GM10847 (cell line): ENCODE measurements around the gene RAD51B.

ENCODE experiments used
- POLR2A ChIP-seq: IDR thresholded peaks from 2 replicates; pipeline ENCODE4 v1.6.1; 2011; ENCODE audit not compliant: insufficient read length; ENCODE audit errors: extremely low read depth

The RAD51B gene

GRCh38 chr14:68714991-68715924 is 895.7 kb downstream of the RAD51B start:
- no peak for TF ChIP-seq POLR2A

- TF ChIP-seq POLR2A, result no peak
Observed at GRCh38 chr14:68716698-68717097, 897.1 kb downstream of the RAD51B start.

GRCh38 chr14:68718023-68718990 is 898.7 kb downstream of the RAD51B start:
- TF ChIP-seq POLR2A, result no peak

GRCh38 chr14:68719634-68720384 is 900.2 kb downstream of the RAD51B start:
- no peak for TF ChIP-seq POLR2A

- no peak for TF ChIP-seq POLR2A
Observed at GRCh38 chr14:68722186-68722585, 902.6 kb downstream of the RAD51B start.

- no peak for TF ChIP-seq POLR2A
Observed at GRCh38 chr14:68722968-68723566, 903.5 kb downstream of the RAD51B start.

- TF ChIP-seq POLR2A, result no peak
Observed at GRCh38 chr14:68723808-68724268, 904.3 kb downstream of the RAD51B start.

- TF ChIP-seq POLR2A, result no peak
Observed at GRCh38 chr14:68724914-68725313, 905.3 kb downstream of the RAD51B start.

GRCh38 chr14:68726093-68726695 is 906.6 kb downstream of the RAD51B start:
- no peak for TF ChIP-seq POLR2A

- TF ChIP-seq POLR2A, result no peak
Observed at GRCh38 chr14:68727315-68728047, 907.9 kb downstream of the RAD51B start.

- TF ChIP-seq POLR2A, result no peak
Observed at GRCh38 chr14:68728342-68729106, 908.9 kb downstream of the RAD51B start.

GRCh38 chr14:68729556-68729955 is 910.0 kb downstream of the RAD51B start:
- no peak for TF ChIP-seq POLR2A

GRCh38 chr14:68730348-68730747 is 910.8 kb downstream of the RAD51B start:
- no peak for TF ChIP-seq POLR2A
